ENCODE data around the gene TMEM54.
"Not testable (repeated sequence)": the region's sequence is repeated elsewhere in the genome, so short reads cannot be mapped to it uniquely, and the experiment has no call there.

TMEM54 gene

GRCh38 chr1:32906654-32907053 is 5.5 kb upstream of the TMEM54 start:
- H3K27ac ChIP-seq, result no peak overlapping the region
- no peak overlapping the region for H3K4me3 ChIP-seq (ENCODE audit: low read depth, low read length)
- no peaks in the 10 kb centered on the region for H3K9me3 ChIP-seq (ENCODE audit: severe bottlenecking)
- H3K27me3 ChIP-seq (ENCODE audit: insufficient read depth, low read depth, severe bottlenecking), result no peaks in the 10 kb centered on the region
- DNase-seq, result no peak
- TF ChIP-seq CTCF (IDR thresholded peaks at IDR 0.05; ENCODE audit: low read depth, low read length), result no peak
- H3K36me3 ChIP-seq, result no peaks in the 10 kb centered on the region

GRCh38 chr1:32905588-32905987 is 4.4 kb upstream of the TMEM54 start:
- H3K27me3 ChIP-seq (ENCODE audit: insufficient read depth, low read depth, severe bottlenecking); H3K36me3 ChIP-seq; DNase-seq; H3K4me3 ChIP-seq (ENCODE audit: low read depth, low read length); H3K27ac ChIP-seq; H3K9me3 ChIP-seq (ENCODE audit: severe bottlenecking): not testable (repeated sequence)

GRCh38 chr1:32904797-32905196 is 3.6 kb upstream of the TMEM54 start:
- Histone ChIP-seq H3K27ac (no peak overlapping the region), H3K4me3 (ENCODE audit: low read depth, low read length) (no peak overlapping the region), H3K27me3 (ENCODE audit: insufficient read depth, low read depth, severe bottlenecking) (no peaks in the 10 kb centered on the region), H3K36me3 (no peaks in the 10 kb centered on the region), H3K9me3 (ENCODE audit: severe bottlenecking) (no peaks in the 10 kb centered on the region)
- no peak for DNase-seq
- TF ChIP-seq CTCF (IDR thresholded peaks at IDR 0.05; ENCODE audit: low read depth, low read length), result no peak

GRCh38 chr1:32903991-32904785 is 3.0 kb upstream of the TMEM54 start:
- no peak for TF ChIP-seq CTCF (IDR thresholded peaks at IDR 0.05; ENCODE audit: low read depth, low read length)
- no peak for DNase-seq
- Histone ChIP-seq H3K4me3 (ENCODE audit: low read depth, low read length) (no peak overlapping the region), H3K27me3 (ENCODE audit: insufficient read depth, low read depth, severe bottlenecking) (no peaks in the 10 kb centered on the region), H3K27ac (no peak overlapping the region), H3K9me3 (ENCODE audit: severe bottlenecking) (no peaks in the 10 kb centered on the region), H3K36me3 (no peaks in the 10 kb centered on the region)

GRCh38 chr1:32902535-32902920 is 1.3 kb upstream of the TMEM54 start:
- no peak for TF ChIP-seq CTCF (IDR thresholded peaks at IDR 0.05; ENCODE audit: low read depth, low read length)
- H3K4me3 ChIP-seq (ENCODE audit: low read depth, low read length), result no peak overlapping the region
- peaks cover 11% of the 10 kb centered on the region for H3K36me3 ChIP-seq
- no peak overlapping the region for H3K27ac ChIP-seq
- no peaks in the 10 kb centered on the region for H3K9me3 ChIP-seq (ENCODE audit: severe bottlenecking)
- H3K27me3 ChIP-seq (ENCODE audit: insufficient read depth, low read depth, severe bottlenecking), result no peaks in the 10 kb centered on the region
- DNase-seq, result no peak

GRCh38 chr1:32901823-32902534 is 790 bp upstream of the TMEM54 start:
- no peak for DNase-seq
- Histone ChIP-seq H3K4me3 (ENCODE audit: low read depth, low read length) (peak overlapping the region; percentile 77), H3K36me3 (peaks cover 12% of the 10 kb centered on the region), H3K27me3 (ENCODE audit: insufficient read depth, low read depth, severe bottlenecking) (no peaks in the 10 kb centered on the region), H3K9me3 (ENCODE audit: severe bottlenecking) (no peaks in the 10 kb centered on the region), H3K27ac (peak overlapping the region; percentile 74)
- TF ChIP-seq CTCF (IDR thresholded peaks at IDR 0.05; ENCODE audit: low read depth, low read length), result no peak

Measured in WERI-Rb-1 (cell line).